ENCODE data around the gene STOX2.

DNA sequence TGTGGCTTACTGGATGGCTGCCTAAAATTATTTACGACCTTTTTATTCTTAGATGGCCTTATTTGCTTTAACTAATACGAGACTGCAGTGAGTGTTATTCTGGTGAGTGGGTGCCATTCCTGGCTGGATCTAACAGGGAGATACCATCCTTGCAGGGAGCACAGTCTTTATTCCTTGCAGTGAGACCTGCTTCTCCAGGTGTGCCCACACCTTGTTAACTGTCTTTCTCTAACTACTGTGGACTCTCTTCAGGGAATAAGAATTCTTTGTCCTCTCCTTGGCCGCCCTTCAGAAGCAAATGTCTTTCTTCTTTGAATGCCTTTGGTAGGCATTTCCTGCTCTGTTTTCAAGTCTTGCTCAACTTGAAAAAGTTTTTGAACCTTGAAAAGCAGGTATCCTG is 34.1 kb upstream of the STOX2 start:
- TF ChIP-seq EZH2phosphoT487 (IDR thresholded peaks at IDR 0.05; ENCODE audit: low read depth) (no peak), CTCF (IDR thresholded peaks at IDR 0.05; ENCODE audit: low read depth, low read length) (no peak)

Measured in OCI-LY3 (cell line).